Measurements from ENCODE around the gene DNAH17. TPM values are rescaled to one million over a fixed set of nuclear protein-coding genes. Genes with fewer than 3 reads are reported as not detected.
A peak's percentile ranks its signal among the peaks of the same experiment; 100 is the strongest.

The DNAH17 gene
- polyA plus RNA-seq, 3 donors = 0.01 to 0.51 (median 0.11) TPM

DNA sequence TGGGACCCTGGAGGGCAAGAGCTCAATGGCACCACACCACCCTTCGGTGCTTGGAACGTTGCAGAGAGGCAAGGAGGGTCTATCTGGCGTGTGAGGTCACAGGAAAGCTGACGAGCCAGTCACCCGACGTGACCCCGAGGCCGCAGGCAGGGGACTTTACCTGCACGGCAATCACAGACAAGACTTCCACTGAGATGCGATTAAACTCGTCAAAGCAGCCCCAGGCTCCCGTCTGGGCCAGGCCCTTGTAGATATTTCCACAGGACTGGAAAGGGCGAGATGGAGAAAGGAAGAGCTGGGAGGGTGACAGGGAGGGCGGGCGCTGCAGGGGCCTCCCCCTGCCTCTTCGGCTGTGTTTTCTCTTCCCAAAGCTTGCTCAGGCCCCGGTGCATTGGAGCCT is 78.3 kb downstream of the DNAH17 start:
- Mint-ChIP-seq H3K4me3 (no peak overlapping the region), H3K9me3 (no peaks in the 10 kb centered on the region), H3K27ac (peak overlapping the region in 1 of 7 donors; percentile 15), H3K36me3 (no peaks in the 10 kb centered on the region), H3K27me3 (ENCODE audit: low read depth in 3 of 3) (peaks cover 0 to 8% (median 4%) of the 10 kb centered on the region in 3 donors), H3K4me1 (peaks cover 9% of the 10 kb centered on the region)
- Histone ChIP-seq H2AFZ (ENCODE audit: insufficient read depth, low read depth, low read length, poor library complexity, severe bottlenecking) (no peak overlapping the region), H3K4me3 (replicated peaks in 1 of 3; ENCODE audit: low read depth in 2 of 3, low read length in 3 of 3) (no peak overlapping the region), H3K9me3 (replicated peaks in 1 of 2; ENCODE audit: control insufficient read depth in 1 of 2, insufficient read depth in 1 of 2, low read length in 2 of 2) (no peaks in the 10 kb centered on the region), H3K27me3 (ENCODE audit: control insufficient read depth in 2 of 2, insufficient read depth in 2 of 2, low read length in 2 of 2) (no peaks in the 10 kb centered on the region), H4K20me1 (ENCODE audit: insufficient read depth, low read length) (no peaks in the 10 kb centered on the region), H3K4me2 (replicated peaks; ENCODE audit: extremely low read depth, low read length, poor library complexity, severe bottlenecking) (no peak overlapping the region), H3K79me2 (ENCODE audit: insufficient read depth, low read length) (no peaks in the 10 kb centered on the region), H3K4me1 (ENCODE audit: control insufficient read depth in 1 of 2, insufficient read depth in 2 of 2, low read length in 2 of 2) (no peaks in the 10 kb centered on the region), H3K27ac (ENCODE audit: low read depth in 1 of 2, low read length in 2 of 2) (no peak overlapping the region), H3K36me3 (replicated peaks in 1 of 2; ENCODE audit: control insufficient read depth in 1 of 2, insufficient read depth in 2 of 2, low read length in 2 of 2) (no peaks in the 10 kb centered on the region), H3K9ac (ENCODE audit: insufficient read depth, low read length, poor library complexity, severe bottlenecking) (no peak overlapping the region)
- 84% methylated on average over 13 of the region's 17 CpGs for WGBS (ENCODE audit: insufficient coverage)
- TF ChIP-seq, protein P1, sequence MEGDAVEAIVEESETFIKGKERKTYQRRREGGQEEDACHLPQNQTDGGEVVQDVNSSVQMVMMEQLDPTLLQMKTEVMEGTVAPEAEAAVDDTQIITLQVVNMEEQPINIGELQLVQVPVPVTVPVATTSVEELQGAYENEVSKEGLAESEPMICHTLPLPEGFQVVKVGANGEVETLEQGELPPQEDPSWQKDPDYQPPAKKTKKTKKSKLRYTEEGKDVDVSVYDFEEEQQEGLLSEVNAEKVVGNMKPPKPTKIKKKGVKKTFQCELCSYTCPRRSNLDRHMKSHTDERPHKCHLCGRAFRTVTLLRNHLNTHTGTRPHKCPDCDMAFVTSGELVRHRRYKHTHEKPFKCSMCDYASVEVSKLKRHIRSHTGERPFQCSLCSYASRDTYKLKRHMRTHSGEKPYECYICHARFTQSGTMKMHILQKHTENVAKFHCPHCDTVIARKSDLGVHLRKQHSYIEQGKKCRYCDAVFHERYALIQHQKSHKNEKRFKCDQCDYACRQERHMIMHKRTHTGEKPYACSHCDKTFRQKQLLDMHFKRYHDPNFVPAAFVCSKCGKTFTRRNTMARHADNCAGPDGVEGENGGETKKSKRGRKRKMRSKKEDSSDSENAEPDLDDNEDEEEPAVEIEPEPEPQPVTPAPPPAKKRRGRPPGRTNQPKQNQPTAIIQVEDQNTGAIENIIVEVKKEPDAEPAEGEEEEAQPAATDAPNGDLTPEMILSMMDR (IDR thresholded peaks at IDR 0.05) = no peak
- intact Hi-C loops (cut with micrococcal nuclease) = loop anchor here (5.0 kb wide), 2 partner anchors 108 to 208 kb away; no protein-coding TSS in a partner anchor
- no peak for DNase-seq

DNA sequence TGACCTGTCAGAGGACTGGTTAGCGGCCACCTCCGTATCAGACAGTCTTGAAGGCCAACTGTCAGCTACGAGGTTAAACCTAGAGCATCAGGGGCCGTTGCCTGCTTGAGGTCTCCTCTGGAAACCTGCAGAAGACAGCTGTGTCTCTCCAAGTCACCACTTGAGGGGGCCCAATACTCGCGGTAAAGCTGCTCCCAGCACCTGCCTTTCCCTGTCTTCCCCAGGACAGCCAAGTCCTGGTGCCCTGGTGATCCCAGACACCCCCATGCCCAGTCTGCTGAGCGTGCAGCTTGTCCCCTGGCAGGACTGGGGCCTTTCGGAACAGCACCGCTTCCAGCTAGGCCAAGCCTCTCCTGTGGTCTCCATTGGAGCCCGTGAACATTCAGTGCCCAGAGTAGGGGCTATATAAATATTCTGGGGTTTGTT is 80.1 kb downstream of the DNAH17 start:
- Histone ChIP-seq H3K4me3 (replicated peaks in 1 of 3; ENCODE audit: low read depth in 2 of 3, low read length in 3 of 3) (no peak overlapping the region), H4K20me1 (ENCODE audit: insufficient read depth, low read length) (no peaks in the 10 kb centered on the region), H3K4me1 (ENCODE audit: control insufficient read depth in 1 of 2, insufficient read depth in 2 of 2, low read length in 2 of 2) (no peaks in the 10 kb centered on the region), H3K9me3 (replicated peaks in 1 of 2; ENCODE audit: control insufficient read depth in 1 of 2, insufficient read depth in 1 of 2, low read length in 2 of 2) (no peaks in the 10 kb centered on the region), H3K27me3 (ENCODE audit: control insufficient read depth in 2 of 2, insufficient read depth in 2 of 2, low read length in 2 of 2) (no peaks in the 10 kb centered on the region), H3K79me2 (ENCODE audit: insufficient read depth, low read length) (no peaks in the 10 kb centered on the region), H3K9ac (ENCODE audit: insufficient read depth, low read length, poor library complexity, severe bottlenecking) (no peak overlapping the region), H3K27ac (ENCODE audit: low read depth in 1 of 2, low read length in 2 of 2) (no peak overlapping the region), H3K4me2 (replicated peaks; ENCODE audit: extremely low read depth, low read length, poor library complexity, severe bottlenecking) (no peak overlapping the region), H2AFZ (ENCODE audit: insufficient read depth, low read depth, low read length, poor library complexity, severe bottlenecking) (no peak overlapping the region), H3K36me3 (replicated peaks in 1 of 2; ENCODE audit: control insufficient read depth in 1 of 2, insufficient read depth in 2 of 2, low read length in 2 of 2) (no peaks in the 10 kb centered on the region)
- DNase-seq = peak; percentile 57 to 74 (median 73)
- Mint-ChIP-seq H3K4me3 (no peak overlapping the region), H3K27ac (peak overlapping the region in 2 of 7 donors; percentile 52 to 83), H3K4me1 (peaks cover 16% of the 10 kb centered on the region), H3K27me3 (ENCODE audit: low read depth in 3 of 3) (peaks cover 0 to 4% (median 3%) of the 10 kb centered on the region in 3 donors), H3K9me3 (no peaks in the 10 kb centered on the region), H3K36me3 (no peaks in the 10 kb centered on the region)
- 25% methylated on average over 9 of the region's 10 CpGs for WGBS (ENCODE audit: insufficient coverage)
- TF ChIP-seq, protein P1 (IDR thresholded peaks at IDR 0.05) = peak; percentile 76
- intact Hi-C loops (cut with micrococcal nuclease) = loop anchor here (1.0 to 5.0 kb wide), 3 partner anchors 110 to 211 kb away; no protein-coding TSS in a partner anchor

All from CD14-positive monocyte (primary cell).